ENCODE data around the gene ITPK1.

DNA sequence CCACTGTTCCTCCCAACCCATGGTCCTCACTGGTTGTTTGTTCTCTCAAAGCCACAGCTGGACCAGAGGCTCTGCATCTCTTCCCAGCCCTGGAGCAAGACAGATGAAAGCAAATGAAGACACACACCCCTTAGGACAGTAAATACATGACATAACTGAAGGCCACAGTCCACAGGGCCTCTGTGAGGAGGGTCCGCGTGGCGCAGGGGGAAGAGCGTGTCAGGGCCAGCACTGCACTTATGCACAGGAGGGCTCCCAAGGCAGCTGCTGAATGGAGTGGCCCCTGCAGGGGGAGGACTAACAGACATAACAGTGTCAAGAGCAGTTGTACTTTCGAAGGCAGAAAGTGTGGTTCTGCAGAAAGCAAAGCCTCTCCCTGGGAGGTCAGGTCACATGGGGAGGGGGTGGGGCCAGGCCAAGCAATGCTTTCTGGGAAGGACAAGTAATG is 112.8 kb downstream of the ITPK1 start:
- TF ChIP-seq, protein P1, sequence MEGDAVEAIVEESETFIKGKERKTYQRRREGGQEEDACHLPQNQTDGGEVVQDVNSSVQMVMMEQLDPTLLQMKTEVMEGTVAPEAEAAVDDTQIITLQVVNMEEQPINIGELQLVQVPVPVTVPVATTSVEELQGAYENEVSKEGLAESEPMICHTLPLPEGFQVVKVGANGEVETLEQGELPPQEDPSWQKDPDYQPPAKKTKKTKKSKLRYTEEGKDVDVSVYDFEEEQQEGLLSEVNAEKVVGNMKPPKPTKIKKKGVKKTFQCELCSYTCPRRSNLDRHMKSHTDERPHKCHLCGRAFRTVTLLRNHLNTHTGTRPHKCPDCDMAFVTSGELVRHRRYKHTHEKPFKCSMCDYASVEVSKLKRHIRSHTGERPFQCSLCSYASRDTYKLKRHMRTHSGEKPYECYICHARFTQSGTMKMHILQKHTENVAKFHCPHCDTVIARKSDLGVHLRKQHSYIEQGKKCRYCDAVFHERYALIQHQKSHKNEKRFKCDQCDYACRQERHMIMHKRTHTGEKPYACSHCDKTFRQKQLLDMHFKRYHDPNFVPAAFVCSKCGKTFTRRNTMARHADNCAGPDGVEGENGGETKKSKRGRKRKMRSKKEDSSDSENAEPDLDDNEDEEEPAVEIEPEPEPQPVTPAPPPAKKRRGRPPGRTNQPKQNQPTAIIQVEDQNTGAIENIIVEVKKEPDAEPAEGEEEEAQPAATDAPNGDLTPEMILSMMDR (IDR thresholded peaks at IDR 0.05), result no peak
- TF ChIP-seq POLR2A (IDR thresholded peaks at IDR 0.05), result no peak
